ENCODE results near the gene MCOLN1.

The MCOLN1 gene

DNA sequence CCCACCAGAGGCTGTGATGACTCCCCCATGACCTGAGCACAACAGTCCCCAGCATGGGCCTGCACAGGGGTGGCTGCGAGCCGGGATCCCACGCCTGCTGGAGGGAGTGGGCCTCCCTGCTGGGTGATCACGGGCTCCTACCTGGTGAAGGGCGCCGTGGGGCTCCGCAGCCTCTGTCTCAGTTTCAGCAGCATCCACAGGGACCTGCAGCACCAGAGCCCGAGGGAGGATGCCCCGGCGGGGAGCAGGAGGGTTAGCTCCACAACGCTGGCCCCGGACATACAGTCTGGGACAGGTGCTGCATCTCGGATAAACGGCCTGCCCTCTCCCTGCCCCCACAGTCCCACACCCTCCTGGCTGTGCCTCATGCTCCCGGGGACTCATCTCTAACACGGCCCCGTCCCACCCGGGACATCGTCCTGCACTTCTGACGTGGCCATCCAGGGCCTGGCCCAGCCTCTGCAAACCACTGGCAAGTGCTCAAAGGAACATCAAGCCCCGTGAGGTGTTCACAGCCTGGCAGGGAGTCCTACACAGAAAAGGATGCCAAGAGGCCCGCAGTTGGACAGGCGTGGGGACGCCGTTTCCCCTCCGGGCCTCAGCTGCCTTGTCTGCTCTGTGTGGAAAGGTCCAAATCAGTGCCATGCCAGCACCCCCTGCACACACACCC lies 44.1 kb upstream of the MCOLN1 start:
- TF ChIP-seq, protein P1, sequence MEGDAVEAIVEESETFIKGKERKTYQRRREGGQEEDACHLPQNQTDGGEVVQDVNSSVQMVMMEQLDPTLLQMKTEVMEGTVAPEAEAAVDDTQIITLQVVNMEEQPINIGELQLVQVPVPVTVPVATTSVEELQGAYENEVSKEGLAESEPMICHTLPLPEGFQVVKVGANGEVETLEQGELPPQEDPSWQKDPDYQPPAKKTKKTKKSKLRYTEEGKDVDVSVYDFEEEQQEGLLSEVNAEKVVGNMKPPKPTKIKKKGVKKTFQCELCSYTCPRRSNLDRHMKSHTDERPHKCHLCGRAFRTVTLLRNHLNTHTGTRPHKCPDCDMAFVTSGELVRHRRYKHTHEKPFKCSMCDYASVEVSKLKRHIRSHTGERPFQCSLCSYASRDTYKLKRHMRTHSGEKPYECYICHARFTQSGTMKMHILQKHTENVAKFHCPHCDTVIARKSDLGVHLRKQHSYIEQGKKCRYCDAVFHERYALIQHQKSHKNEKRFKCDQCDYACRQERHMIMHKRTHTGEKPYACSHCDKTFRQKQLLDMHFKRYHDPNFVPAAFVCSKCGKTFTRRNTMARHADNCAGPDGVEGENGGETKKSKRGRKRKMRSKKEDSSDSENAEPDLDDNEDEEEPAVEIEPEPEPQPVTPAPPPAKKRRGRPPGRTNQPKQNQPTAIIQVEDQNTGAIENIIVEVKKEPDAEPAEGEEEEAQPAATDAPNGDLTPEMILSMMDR (IDR thresholded peaks at IDR 0.05; ENCODE audit: unreplicated experiment in 3 of 3): no peak
- no peaks in the 10 kb centered on the region for H3K36me3 Mint-ChIP-seq (ENCODE audit: low read depth)
- H3K27me3 Mint-ChIP-seq (ENCODE audit: low read depth): no peaks in the 10 kb centered on the region

DNA sequence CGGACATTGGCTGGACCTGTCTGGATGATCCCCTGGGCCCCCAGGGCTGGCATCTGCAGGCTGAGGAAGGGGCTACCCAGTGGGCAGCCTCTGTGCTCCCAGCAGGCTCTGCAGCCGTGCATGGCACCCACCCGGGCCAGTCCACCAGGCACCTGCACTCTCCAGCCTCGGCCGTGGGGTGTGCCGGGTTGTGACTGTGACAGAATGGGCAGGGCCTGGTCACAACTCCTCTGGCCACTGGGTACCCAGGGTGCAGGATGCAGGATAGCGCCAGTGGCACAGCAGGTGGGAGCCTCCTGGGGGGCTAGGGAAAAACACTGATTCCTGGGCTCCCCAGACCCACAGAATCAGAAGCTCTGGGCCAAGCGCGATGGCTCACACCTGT lies 43.6 kb upstream of the MCOLN1 start:
- Mint-ChIP-seq H3K9me3 (no peaks in the 10 kb centered on the region), H3K4me1 (peaks cover 20% of the 10 kb centered on the region), H3K27ac (no peak overlapping the region), H3K4me3 (no peak overlapping the region), H3K36me3 (ENCODE audit: low read depth) (no peaks in the 10 kb centered on the region), H3K27me3 (ENCODE audit: low read depth) (no peaks in the 10 kb centered on the region)
- TF ChIP-seq, protein P1 (IDR thresholded peaks at IDR 0.05; ENCODE audit: unreplicated experiment in 3 of 3): no peak

More for the DNA sequence above, 44.1 kb upstream of the MCOLN1 start:
- H3K9me3 Mint-ChIP-seq: no peaks in the 10 kb centered on the region
- H3K4me1 Mint-ChIP-seq: peaks cover 17% of the 10 kb centered on the region
- H3K27ac Mint-ChIP-seq: no peak overlapping the region
- H3K4me3 Mint-ChIP-seq: no peak overlapping the region

DNA sequence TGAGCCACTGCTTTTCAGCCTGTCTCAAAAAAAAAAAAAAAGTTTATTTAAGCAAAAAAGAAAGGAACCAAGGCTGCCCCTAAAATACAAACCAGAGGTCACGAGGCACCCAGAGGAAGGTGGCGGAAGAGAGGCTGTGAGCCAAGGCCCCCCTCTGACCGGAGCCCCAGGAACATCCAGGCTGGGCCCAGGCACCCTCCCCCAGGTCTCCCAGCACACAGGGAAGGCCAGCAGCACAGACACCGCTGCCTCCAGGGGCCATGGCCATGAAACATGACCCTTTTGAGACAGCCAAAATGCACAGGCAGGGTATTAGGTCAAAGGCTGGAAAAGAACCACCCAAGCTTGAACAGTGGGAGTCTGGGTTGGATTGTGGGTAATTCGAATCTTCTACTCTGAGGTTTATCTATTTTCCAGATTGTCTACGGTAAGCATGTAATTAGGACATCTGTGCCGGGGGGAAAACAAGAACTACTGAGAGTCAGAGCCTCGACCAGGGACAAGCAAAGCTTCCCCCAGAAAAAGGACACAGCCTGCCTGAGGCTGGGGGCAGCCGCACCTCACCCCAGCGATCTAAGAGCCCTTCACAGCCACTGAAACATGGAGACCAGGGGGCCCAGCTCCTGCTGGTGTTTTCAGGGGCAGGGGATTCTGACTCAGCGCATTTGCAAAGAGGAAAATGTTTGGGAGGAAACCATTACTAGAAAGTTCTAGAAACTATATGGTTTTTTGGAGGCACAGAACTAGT lies 42.0 kb upstream of the MCOLN1 start:
- H3K27ac Mint-ChIP-seq: peak overlapping the region; percentile 84 to 89 (median 88)
- H3K4me1 Mint-ChIP-seq: peaks cover 20% of the 10 kb centered on the region
- H3K27me3 Mint-ChIP-seq (ENCODE audit: low read depth): no peaks in the 10 kb centered on the region
- peak overlapping the region in 2 of 3 experiments; percentile 9 to 32 for H3K4me3 Mint-ChIP-seq
- TF ChIP-seq, protein P1 (IDR thresholded peaks at IDR 0.05; ENCODE audit: unreplicated experiment in 3 of 3): no peak
- no peaks in the 10 kb centered on the region for H3K36me3 Mint-ChIP-seq (ENCODE audit: low read depth)
- no peaks in the 10 kb centered on the region for H3K9me3 Mint-ChIP-seq

DNA sequence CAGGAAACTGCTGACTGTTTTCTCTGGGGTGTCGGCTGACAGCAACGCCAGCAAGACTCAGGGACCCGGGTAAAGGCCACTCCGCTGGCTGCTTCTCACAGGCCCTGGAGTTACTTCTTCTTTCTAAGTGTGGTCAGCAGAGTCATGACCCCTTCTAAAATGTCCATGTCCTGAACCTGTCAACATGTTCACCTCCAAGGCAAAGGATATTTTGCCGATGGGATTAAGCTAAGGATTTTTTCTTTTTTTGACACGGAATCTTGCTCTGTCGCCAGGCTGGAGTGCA lies 41.5 kb upstream of the MCOLN1 start:
- H3K4me3 Mint-ChIP-seq: no peak overlapping the region
- H3K36me3 Mint-ChIP-seq (ENCODE audit: low read depth): no peaks in the 10 kb centered on the region
- peak overlapping the region in 2 of 3 experiments; percentile 84 to 89 for H3K27ac Mint-ChIP-seq
- peaks cover 20% of the 10 kb centered on the region for H3K4me1 Mint-ChIP-seq
- no peaks in the 10 kb centered on the region for H3K9me3 Mint-ChIP-seq
- TF ChIP-seq, protein P1 (IDR thresholded peaks at IDR 0.05; ENCODE audit: unreplicated experiment in 3 of 3): no peak
- no peaks in the 10 kb centered on the region for H3K27me3 Mint-ChIP-seq (ENCODE audit: low read depth)

DNA sequence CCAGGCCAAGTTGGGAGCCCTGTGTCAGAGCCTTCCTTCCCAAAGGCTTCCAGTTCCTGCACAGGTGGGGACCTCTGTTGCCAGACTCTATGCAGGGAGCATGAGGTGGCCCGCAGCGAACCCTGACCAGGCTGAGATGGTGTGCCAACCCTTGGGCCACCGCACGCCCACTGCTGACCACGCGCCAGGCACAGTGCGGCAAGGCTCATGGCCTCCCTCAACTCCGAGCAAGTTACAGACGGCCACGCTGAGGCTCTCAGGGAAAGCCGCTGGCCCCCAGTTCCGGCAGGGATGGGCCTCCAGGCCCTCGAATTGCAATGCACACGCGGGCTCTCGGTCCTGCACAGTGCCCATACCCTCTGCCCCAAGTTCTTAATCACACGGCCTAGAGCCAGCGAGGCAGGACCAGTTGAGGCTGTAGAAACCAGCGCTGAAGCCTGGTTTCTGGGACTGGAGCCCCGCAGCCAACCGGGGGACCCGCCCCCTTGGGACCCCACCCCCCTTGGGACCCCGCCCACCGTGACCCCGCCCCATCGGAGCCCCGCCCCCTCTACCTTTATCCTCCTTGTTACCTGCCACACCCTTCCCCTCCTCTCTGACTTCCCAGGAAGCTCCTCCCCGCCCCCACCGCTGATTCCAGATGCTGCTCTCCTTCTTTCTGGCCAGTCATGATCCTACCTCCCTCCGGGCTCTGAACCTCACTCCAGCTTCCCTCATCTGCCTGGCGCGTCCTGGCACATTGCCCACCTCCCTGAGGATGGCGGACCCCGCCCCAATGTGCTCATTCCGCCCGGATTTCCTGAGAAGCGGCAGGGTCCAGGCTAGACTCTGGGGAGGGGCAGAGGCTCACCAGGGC lies 39.6 kb upstream of the MCOLN1 start:
- H3K27ac Mint-ChIP-seq: peak overlapping the region in 2 of 3 experiments; percentile 39 to 81
- peaks cover 20% of the 10 kb centered on the region for H3K4me1 Mint-ChIP-seq
- no peaks in the 10 kb centered on the region for H3K36me3 Mint-ChIP-seq (ENCODE audit: low read depth)
- peak overlapping the region in 1 of 3 experiments; percentile 50 for H3K4me3 Mint-ChIP-seq
- no peaks in the 10 kb centered on the region for H3K9me3 Mint-ChIP-seq
- H3K27me3 Mint-ChIP-seq (ENCODE audit: low read depth): no peaks in the 10 kb centered on the region
- TF ChIP-seq, protein P1 (IDR thresholded peaks at IDR 0.05; ENCODE audit: unreplicated experiment in 3 of 3): no peak

Data from nephron (organoid).